Inferior parietal cortex (tissue), 1 donor: ENCODE measurements around the gene S100A9.
"Not testable (repeated sequence)": the region's sequence is repeated elsewhere in the genome, so short reads cannot be mapped to it uniquely, and the experiment has no call there.

Experiments
- DNase-seq: peaks from one replicate; pipeline ENCODE4 v3.0.0-alpha.2; 2016; ENCODE audit errors: extremely low spot score

Gene S100A9

DNA sequence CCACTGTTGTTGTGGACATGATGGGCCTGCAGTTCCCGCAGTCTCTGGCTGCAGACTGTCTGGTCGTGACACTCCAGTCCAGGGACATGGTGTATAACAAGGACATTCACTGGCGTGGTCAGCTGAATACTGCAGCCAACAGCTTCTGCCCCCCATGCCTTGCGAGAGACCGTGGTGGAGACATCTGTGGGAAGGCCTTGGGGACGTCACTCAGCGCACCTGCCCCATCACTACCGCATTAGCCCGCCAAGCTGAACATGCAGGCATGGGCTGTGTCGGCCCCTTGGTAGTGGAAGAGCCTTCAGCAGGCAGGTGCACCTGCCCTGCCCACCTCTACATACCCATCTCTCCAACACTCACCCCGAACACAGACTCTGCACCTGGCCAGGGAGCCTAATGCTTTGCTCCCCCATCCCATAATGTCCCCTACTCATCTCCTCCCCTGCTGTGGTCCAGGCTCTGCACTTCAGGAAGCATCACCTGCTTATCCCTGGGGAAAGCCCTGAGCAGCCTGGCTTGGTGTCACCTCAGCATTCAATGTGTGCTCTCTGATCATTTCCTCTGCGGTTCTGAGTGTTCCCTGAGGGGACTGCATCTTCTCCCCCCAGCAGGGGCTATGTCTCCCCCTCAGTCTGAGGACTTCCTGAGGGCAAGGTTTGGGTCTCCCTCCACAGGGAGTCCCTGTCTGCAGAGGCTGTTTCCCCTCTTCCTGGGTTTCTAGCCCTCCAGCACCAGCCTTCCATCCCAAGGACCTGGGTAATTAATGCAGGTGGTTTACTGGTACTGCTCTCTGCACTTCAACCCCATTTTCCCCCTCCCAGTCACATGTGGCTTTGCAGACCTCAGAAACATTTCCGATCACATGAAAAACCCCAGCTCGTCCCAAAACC lies 12.2 kb upstream of the S100A9 start:
- no peak for DNase-seq

- no peak for DNase-seq
These were observed 11.5 kb upstream of the S100A9 start for GRCh38 chr1:153346077-153346723.

DNA sequence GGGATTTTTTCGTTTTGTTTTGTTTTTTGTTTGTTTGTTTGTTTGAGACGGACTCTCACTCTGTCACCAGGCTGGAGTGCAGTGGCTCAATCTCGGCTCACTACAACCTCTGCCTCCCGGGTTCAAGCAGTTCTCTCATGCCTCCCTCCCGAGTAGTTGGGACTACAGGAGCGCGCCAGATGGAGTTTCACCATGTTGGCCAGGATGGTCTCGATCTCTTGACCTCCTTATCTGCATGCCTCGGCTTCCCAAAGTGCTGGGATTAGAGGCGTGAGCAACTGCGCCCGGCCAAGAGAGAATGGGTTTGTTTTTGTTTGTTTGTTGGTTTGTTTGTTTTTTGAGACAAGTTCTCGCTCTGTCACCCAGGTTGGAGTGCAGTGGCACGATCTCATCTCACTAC lies 10.6 kb upstream of the S100A9 start:
- not testable (repeated sequence) for DNase-seq

DNA sequence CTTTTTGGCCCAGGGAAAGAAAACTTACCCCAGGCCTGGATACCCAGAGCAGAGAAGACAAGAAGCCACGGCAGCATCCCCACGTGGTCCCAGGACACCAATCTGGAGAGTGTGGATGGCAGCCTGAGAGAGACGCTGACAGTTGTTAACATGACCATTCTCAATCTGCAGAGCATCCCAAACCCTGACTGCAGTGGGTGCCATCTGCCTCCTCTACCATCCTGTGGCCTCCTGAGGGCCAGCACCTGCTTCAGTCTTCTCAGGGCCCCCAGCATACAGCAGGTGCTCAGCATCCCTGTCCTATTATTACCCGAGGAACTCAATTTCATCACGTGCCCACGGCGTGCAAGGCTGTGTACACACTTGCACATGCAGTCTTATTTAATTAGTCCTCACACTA lies 9.8 kb upstream of the S100A9 start:
- no peak for DNase-seq

- DNase-seq: no peak
These were observed 8.9 kb upstream of the S100A9 start, which contains the start of gene PGLYRP4 for GRCh38 chr1:153348511-153349362. TSS of gene PGLYRP4 (minus strand) at chr1:153348841. CDS start at chr1:153347932, 909 bp downstream.

DNA sequence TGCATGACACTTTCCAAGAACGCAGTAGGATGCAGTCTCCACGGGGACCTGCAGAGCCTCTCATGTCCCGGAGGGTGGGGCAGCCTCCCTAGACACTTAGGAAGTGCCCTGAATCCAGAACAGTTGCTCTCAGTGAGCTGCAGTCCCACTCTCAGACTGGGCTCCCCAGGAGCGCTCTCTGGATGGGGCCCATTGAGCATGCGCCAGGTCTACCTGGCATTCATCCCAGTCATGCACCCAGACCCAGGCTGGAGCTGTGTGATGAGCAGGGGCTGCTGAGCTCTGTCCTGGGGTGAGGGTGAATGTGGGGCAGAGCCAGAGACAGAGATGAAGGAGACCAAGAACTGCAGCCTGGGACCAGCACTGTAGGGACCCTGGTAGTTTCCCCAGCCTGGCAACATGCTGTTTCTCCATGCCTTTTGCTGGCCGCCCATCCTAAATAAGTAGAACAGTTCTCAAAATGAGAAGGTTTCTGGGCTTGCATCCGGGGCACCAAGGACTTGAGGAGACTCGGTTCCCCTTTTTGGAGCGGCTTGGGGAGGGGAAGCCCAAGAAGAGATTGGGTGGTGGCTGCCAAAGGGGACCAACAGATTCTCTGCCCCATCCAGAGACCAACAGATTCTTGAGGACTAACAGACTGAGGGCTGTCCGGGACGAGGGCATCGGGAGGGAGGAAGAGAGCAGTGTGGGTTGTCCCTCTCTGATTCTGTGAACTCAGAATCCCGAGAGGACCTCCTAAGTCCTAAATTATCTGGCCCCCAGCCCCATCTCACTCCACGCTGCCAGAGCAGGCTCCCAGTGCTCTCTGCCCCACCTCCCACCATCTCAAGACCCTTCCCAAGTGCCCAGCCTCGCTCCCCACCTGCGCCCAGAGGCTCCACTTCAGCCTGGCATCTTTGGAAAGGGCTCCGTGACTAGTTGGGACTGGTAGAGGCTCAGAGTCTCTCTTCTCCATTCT lies 8.0 kb upstream of the S100A9 start:
- DNase-seq: no peak

DNA sequence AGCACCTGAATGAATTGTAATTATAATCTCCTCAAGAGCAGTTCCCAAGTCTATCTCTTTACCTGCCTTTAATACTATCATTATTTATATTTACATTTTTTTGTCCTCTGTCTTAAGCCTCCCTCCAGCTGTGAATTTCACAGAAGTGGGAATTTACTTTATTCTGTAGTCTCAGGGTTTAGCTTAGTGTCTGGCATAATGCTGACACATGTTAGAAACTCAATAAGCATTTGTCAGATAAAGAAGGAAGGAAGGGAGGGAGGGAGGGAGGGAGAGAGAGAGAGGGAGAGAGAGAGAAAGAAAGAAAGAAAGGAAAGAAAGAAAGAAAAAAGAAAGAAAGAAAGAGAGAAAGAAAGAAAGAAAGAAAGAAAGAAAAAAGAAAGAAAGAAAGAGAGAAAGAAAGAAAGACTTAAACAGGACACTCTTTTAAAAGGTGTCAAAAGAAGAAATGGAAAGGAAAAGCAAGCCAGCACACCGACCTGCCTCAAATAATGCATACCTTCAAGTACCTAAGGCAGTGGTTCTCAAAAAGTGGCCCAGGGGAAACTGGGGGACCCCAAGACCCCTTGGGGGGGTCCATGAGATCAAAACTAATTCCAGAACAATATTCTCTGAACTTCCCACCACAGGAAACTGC lies 7.2 kb upstream of the S100A9 start:
- DNase-seq: no peak

DNA sequence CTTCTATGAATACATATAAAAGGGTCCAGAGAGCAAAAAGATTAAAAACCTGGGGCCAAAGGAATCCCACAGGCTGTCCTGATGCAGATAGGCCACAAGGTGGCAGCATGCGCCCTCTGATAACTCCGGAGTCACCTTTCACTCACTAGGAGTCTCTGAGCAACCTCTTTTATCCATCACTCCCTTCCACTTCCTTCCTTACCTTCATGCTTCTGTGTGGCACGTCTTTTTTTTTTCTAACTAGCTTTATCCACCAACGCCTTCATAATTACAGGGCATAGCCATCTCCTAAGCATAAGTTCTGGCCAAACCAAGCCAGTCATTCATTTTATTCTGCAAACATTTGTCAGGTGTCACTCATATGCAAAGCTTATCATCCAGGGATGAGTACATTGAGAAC lies 5.1 kb upstream of the S100A9 start:
- DNase-seq: peak; percentile 79

- DNase-seq: no peak
These were observed 4.3 kb upstream of the S100A9 start for GRCh38 chr1:153353226-153353947.

- no peak for DNase-seq
These were observed 3.0 kb upstream of the S100A9 start for GRCh38 chr1:153354515-153355193.

GRCh38 chr1:153355445-153356071 lies 2.1 kb upstream of the S100A9 start:
- DNase-seq: no peak

- DNase-seq: no peak
These were observed 1.1 kb upstream of the S100A9 start for GRCh38 chr1:153356392-153357075.

DNA sequence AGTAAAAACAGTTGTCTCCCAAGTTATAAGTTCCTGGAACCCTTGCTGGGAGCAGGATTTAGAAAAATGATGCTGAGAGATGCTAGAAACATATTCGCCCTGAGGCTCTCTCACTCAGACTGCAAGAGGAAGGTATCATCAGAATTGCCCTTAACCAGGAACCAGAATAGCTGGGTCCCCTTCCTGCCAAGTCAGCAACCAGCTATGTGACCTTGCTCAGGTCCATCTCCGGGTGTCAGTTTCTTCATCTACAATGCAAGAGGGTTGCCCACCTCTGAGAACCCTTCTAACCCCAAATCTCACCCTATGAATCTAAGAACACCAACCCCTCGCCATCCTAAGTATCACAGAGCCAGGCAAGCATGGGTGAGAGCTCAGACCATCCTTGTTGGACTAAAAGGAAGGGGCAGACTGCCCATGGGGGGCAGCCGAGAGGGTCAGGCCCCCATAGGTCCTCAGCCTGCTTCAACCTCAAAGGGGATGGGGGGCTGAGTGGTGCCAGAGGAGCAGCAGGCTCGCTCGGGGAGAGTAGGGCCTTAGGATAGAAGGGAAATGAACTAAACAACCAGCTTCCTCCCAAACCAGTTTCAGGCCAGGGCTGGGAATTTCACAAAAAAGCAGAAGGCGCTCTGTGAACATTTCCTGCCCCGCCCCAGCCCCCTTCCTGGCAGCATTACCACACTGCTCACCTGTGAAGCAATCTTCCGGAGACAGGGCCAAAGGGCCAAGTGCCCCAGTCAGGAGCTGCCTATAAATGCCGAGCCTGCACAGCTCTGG lies 390 bp upstream of the S100A9 start:
- no peak for DNase-seq

DNA sequence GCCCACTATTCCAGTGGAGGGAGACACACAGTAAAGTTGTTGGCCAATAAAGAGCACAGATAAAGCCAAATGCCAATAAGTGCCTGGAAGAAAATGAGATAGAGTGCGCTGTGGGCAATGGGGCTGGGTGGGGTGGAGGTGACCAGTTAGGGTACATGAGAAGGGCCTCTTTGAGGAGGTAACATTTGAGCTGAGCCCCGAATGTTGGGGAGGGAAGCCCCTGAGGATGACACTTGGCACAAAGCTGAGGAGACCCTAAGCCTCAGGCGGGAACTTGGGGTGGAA lies 979 bp downstream of the S100A9 start:
- no peak for DNase-seq

GRCh38 chr1:153359241-153359640 lies 1.6 kb downstream of the S100A9 start:
- DNase-seq: no peak

GRCh38 chr1:153360190-153360589 lies 2.5 kb downstream of the S100A9 start:
- no peak for DNase-seq

DNA sequence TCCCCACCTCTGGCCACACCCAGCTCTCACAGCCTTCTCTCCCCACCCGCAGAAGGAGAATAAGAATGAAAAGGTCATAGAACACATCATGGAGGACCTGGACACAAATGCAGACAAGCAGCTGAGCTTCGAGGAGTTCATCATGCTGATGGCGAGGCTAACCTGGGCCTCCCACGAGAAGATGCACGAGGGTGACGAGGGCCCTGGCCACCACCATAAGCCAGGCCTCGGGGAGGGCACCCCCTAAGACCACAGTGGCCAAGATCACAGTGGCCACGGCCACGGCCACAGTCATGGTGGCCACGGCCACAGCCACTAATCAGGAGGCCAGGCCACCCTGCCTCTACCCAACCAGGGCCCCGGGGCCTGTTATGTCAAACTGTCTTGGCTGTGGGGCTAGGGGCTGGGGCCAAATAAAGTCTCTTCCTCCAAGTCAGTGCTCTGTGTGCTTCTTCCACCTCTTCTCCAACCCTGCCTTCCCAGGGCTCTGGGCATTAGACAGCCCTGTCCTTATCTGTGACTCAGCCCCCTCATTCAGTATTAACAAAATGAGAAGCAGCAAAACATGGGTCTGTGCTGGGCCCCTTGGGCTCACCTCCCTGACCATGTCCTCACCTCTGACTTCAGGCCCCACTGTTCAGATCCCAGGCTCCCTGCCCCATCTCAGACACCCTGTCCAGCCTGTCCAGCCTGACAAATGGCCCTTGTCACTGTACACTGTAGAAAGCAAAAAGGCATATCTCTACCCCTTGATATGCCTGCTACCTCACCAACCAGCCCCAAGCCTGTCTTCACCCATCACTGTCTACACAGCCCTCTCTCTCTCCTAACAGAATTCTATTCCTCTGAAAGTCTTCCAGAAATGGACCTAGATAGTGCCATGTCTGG lies 3.2 kb downstream of the S100A9 start:
- DNase-seq: no peak
